ENCODE measurements around the gene BBX. TPM values are rescaled to one million over a fixed set of nuclear protein-coding genes. Genes with fewer than 3 reads are reported as not detected.

Gene BBX
- total RNA-seq, 4 donors from 2014 or later, result 54.3 to 104 (median 88.1) TPM

- H3K36me3 ChIP-seq, result no peaks in the 10 kb centered on the region
- 59 to 70% methylated on average over 4 of the region's 4 CpGs for WGBS, 2 donors
- no peaks in the 10 kb centered on the region for H3K9me3 ChIP-seq
- no peak overlapping the region for H3K27ac ChIP-seq
- H3K27me3 ChIP-seq, result peaks cover 0 to 3% of the 10 kb centered on the region in 2 donors
- no peak overlapping the region for H3K4me3 ChIP-seq
- no peak for DNase-seq (ENCODE audit: low spot score in 2 of 2)
- H3K4me1 ChIP-seq, result no peaks in the 10 kb centered on the region
- no peak for TF ChIP-seq POLR2A (IDR thresholded peaks at IDR 0.05)
- no peak for TF ChIP-seq CTCF (IDR thresholded peaks at IDR 0.05)
- no peak for TF ChIP-seq EP300 (IDR thresholded peaks at IDR 0.05)
Observed at GRCh38 chr3:107822308-107822707, 299.5 kb downstream of the BBX start.

GRCh38 chr3:107824822-107825371 is 302.1 kb downstream of the BBX start:
- no peaks in the 10 kb centered on the region for H3K9me3 ChIP-seq
- H3K27me3 ChIP-seq, result no peaks in the 10 kb centered on the region
- no peaks in the 10 kb centered on the region for H3K4me1 ChIP-seq
- no peaks in the 10 kb centered on the region for H3K36me3 ChIP-seq
- no peak overlapping the region for H3K4me3 ChIP-seq
- H3K27ac ChIP-seq, result no peak overlapping the region
- 60 to 62% methylated on average over 4 of the region's 4 CpGs for WGBS, 2 donors
- no peak for TF ChIP-seq POLR2A (IDR thresholded peaks at IDR 0.05)
- no peak for TF ChIP-seq CTCF (IDR thresholded peaks at IDR 0.05)
- no peak for TF ChIP-seq EP300 (IDR thresholded peaks at IDR 0.05)
- DNase-seq (ENCODE audit: low spot score in 2 of 2), result no peak

- H3K4me1 ChIP-seq, result no peaks in the 10 kb centered on the region
- no peak overlapping the region for H3K4me3 ChIP-seq
- TF ChIP-seq CTCF (IDR thresholded peaks at IDR 0.05), result no peak
- no peak for TF ChIP-seq POLR2A (IDR thresholded peaks at IDR 0.05)
- TF ChIP-seq EP300 (IDR thresholded peaks at IDR 0.05), result no peak
- no peaks in the 10 kb centered on the region for H3K27me3 ChIP-seq
- H3K9me3 ChIP-seq, result no peaks in the 10 kb centered on the region
- no peaks in the 10 kb centered on the region for H3K36me3 ChIP-seq
- no peak overlapping the region for H3K27ac ChIP-seq
- 77 to 85% methylated on average over 5 of the region's 5 CpGs for WGBS, 2 donors
- DNase-seq (ENCODE audit: low spot score in 2 of 2), result no peak
Observed at GRCh38 chr3:107825556-107825955, 302.8 kb downstream of the BBX start.

GRCh38 chr3:107826727-107827126 is 304.0 kb downstream of the BBX start:
- H3K9me3 ChIP-seq, result no peaks in the 10 kb centered on the region
- no peaks in the 10 kb centered on the region for H3K36me3 ChIP-seq
- no peak for TF ChIP-seq CTCF (IDR thresholded peaks at IDR 0.05)
- no peak for TF ChIP-seq POLR2A (IDR thresholded peaks at IDR 0.05)
- no peak for TF ChIP-seq EP300 (IDR thresholded peaks at IDR 0.05)
- H3K27ac ChIP-seq, result no peak overlapping the region
- no peaks in the 10 kb centered on the region for H3K4me1 ChIP-seq
- no peak overlapping the region for H3K4me3 ChIP-seq
- no peak for DNase-seq (ENCODE audit: low spot score in 2 of 2)
- H3K27me3 ChIP-seq, result no peaks in the 10 kb centered on the region
- whole genome bisulfite sequencing, 2 donors, result 84 to 87% methylated on average over 9 of the region's 9 CpGs

- no peaks in the 10 kb centered on the region for H3K9me3 ChIP-seq
- DNase-seq (ENCODE audit: low spot score in 2 of 2), result no peak
- H3K27me3 ChIP-seq, result no peaks in the 10 kb centered on the region
- no peak overlapping the region for H3K27ac ChIP-seq
- 88 to 95% methylated on average over 4 of the region's 4 CpGs for WGBS, 2 donors
- no peak overlapping the region for H3K4me3 ChIP-seq
- H3K36me3 ChIP-seq, result no peaks in the 10 kb centered on the region
- TF ChIP-seq POLR2A (IDR thresholded peaks at IDR 0.05) (no peak), CTCF (IDR thresholded peaks at IDR 0.05) (no peak), EP300 (IDR thresholded peaks at IDR 0.05) (no peak)
- H3K4me1 ChIP-seq, result no peaks in the 10 kb centered on the region
Observed at GRCh38 chr3:107829185-107829584, 306.4 kb downstream of the BBX start.
